ENCODE measurements around the gene AHDC1.

- TF ChIP-seq, protein P1, sequence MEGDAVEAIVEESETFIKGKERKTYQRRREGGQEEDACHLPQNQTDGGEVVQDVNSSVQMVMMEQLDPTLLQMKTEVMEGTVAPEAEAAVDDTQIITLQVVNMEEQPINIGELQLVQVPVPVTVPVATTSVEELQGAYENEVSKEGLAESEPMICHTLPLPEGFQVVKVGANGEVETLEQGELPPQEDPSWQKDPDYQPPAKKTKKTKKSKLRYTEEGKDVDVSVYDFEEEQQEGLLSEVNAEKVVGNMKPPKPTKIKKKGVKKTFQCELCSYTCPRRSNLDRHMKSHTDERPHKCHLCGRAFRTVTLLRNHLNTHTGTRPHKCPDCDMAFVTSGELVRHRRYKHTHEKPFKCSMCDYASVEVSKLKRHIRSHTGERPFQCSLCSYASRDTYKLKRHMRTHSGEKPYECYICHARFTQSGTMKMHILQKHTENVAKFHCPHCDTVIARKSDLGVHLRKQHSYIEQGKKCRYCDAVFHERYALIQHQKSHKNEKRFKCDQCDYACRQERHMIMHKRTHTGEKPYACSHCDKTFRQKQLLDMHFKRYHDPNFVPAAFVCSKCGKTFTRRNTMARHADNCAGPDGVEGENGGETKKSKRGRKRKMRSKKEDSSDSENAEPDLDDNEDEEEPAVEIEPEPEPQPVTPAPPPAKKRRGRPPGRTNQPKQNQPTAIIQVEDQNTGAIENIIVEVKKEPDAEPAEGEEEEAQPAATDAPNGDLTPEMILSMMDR (IDR thresholded peaks at IDR 0.05): no peak
- TF ChIP-seq POLR2A (IDR thresholded peaks at IDR 0.05; ENCODE audit: low read depth): no peak
- no peak for TF ChIP-seq EP300 (IDR thresholded peaks at IDR 0.05)
Observed at GRCh38 chr1:27517301-27517700, 86.6 kb downstream of the AHDC1 start.

Data from esophagus muscularis mucosa (tissue), 4 donors.